T-helper 17 cell (primary cell): ENCODE measurements around the gene TNFRSF1A. TPM values are rescaled to one million over a fixed set of nuclear protein-coding genes. Genes with fewer than 3 reads are reported as not detected.

Source experiments
- ATAC-seq: fragments of 150-1000 bp; cut with Tn5 transposase; 2 replicates; pipeline ENCODE4 v1.10.0; 2021; ENCODE audit warnings: mild to moderate bottlenecking, moderate library complexity
- DNase-seq, 3 donors: peaks; one replicate each; pipeline versions ENCODE4 v3.0.0 to v3.0.0-alpha.2; 2020 to 2021
- H3K9me3 ChIP-seq: one replicate; pipeline ENCODE4 v1.7.0; 2013; ENCODE audit warnings: low read length, mild to moderate bottlenecking; ENCODE audit not compliant: control insufficient read depth, poor library complexity, severe bottlenecking
- H3K27ac Mint-ChIP-seq: one replicate; pipeline ENCODE4 v1.8.0; 2022; ENCODE audit warnings: mild to moderate bottlenecking, moderate library complexity, mixed read lengths
- H3K27me3 Mint-ChIP-seq: one replicate; pipeline ENCODE4 v1.8.0; 2022; ENCODE audit warnings: mixed read lengths
- H3K36me3 Mint-ChIP-seq: one replicate; pipeline ENCODE4 v1.8.0; 2022; ENCODE audit warnings: low read depth, mixed read lengths
- H3K4me1 Mint-ChIP-seq: one replicate; pipeline ENCODE4 v1.8.0; 2022; ENCODE audit warnings: mild to moderate bottlenecking, mixed read lengths
- H3K4me3 Mint-ChIP-seq: one replicate; pipeline ENCODE4 v1.8.0; 2022; ENCODE audit warnings: mild to moderate bottlenecking, moderate library complexity, mixed read lengths
- total RNA-seq, 4 donors: library from RNA in 2 of 4; stranded (reverse) in 2 of 4; gene quantifications; one replicate each; pipeline ENCODE4 v1.2.3 and lab custom pipeline; 2022 to 2026

The TNFRSF1A gene
- total RNA-seq, 2 donors from 2014 or later = 22.4 to 23.0 TPM

DNA sequence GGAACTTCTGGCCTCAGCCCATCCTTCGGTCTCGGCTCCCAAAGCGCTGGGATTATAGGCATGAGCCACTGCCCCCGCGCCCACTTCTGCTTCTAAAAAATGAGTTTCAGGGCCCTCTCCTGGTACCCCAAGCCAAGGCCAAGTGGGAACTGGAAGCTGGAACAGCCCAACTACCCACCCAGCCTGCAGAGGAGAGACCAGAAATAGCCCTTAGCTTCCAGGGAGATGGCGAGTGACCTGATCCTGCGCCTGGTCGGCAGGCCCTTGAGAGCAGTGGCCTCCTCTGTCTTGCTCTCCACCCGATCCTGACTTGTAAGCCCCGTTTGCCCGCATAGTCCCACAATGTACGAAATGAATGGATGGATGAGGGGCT lies 62.6 kb downstream of the TNFRSF1A start:
- Mint-ChIP-seq H3K4me3 (peak overlapping the region; percentile 56), H3K36me3 (no peaks in the 10 kb centered on the region), H3K27ac (no peak overlapping the region), H3K27me3 (peaks cover 46% of the 10 kb centered on the region), H3K4me1 (peaks cover 10% of the 10 kb centered on the region)
- ATAC-seq = no peak
- no peak for DNase-seq
- no peaks in the 10 kb centered on the region for H3K9me3 ChIP-seq

Other genes with a start within 250 kb of the TNFRSF1A start
- 1 to 10 TPM in 1 of 2 donors, under 1 TPM in 1; 0.55 to 4.1 TPM for gene VWF, start 217.4 kb downstream of the TNFRSF1A start, total RNA-seq
- gene CD9, start 141.7 kb downstream of the TNFRSF1A start, total RNA-seq = 10 to 100 TPM in 1 of 2 donors, 1 to 10 TPM in 1; 2.4 to 28.0 TPM
- not detected for gene PLEKHG6, start 31.4 kb downstream of the TNFRSF1A start, total RNA-seq
- gene SCNN1A, start 33.5 kb upstream of the TNFRSF1A start, total RNA-seq = 1 to 10 TPM; 2.1 to 2.8 TPM
- 1 to 10 TPM in 1 of 2 donors, under 1 TPM in 1; 0.47 to 1.4 TPM for gene LTBR, start 42.1 kb upstream of the TNFRSF1A start, total RNA-seq
- 10 to 100 TPM; 66.7 to 76.1 TPM for gene CD27, start 102.9 kb upstream of the TNFRSF1A start, total RNA-seq
- 10 to 100 TPM; 19.6 to 23.1 TPM for gene TAPBPL, start 110.0 kb upstream of the TNFRSF1A start, total RNA-seq
- gene VAMP1, start 128.6 kb upstream of the TNFRSF1A start, total RNA-seq = 10 to 100 TPM; 33.1 to 38.5 TPM
- 10 to 100 TPM; 36.6 to 42.2 TPM for gene MRPL51, start 151.2 kb upstream of the TNFRSF1A start, total RNA-seq
- gene NCAPD2, start 152.0 kb upstream of the TNFRSF1A start, total RNA-seq = 10 to 100 TPM; 16.9 to 24.3 TPM
- gene GAPDH, start 192.4 kb upstream of the TNFRSF1A start, total RNA-seq = 100 to 1,000 TPM; 640 to 695 TPM
- gene IFFO1, start 214.0 kb upstream of the TNFRSF1A start, total RNA-seq = 10 to 100 TPM; 29.3 to 37.3 TPM
- gene NOP2, start 226.2 kb upstream of the TNFRSF1A start, total RNA-seq = 100 to 1,000 TPM in 1 of 2 donors, 10 to 100 TPM in 1; 90.0 to 122 TPM